HUES48 (cell line): ENCODE results near the gene PLK1.
"Not testable (repeated sequence)": the region's sequence is repeated elsewhere in the genome, so short reads cannot be mapped to it uniquely, and the experiment has no call there.

Experiments used
- H3K27ac ChIP-seq: one replicate; pipeline ENCODE4 v1.7.0; 2013; ENCODE audit warnings: low read depth, low read length, inconsistent platforms
- H3K27me3 ChIP-seq: 2 replicates; pipeline ENCODE4 v1.6.1; 2013; ENCODE audit warnings: mild to moderate bottlenecking, low read length; ENCODE audit not compliant: control insufficient read depth, insufficient read depth
- H3K36me3 ChIP-seq: 2 replicates; pipeline ENCODE4 v1.6.1; 2013; ENCODE audit warnings: low read length; ENCODE audit not compliant: control insufficient read depth, insufficient read depth
- H3K4me1 ChIP-seq: 2 replicates; pipeline ENCODE4 v1.6.1; 2013; ENCODE audit warnings: mild to moderate bottlenecking, low read length; ENCODE audit not compliant: control insufficient read depth, insufficient read depth
- H3K4me3 ChIP-seq: 2 replicates; pipeline ENCODE4 v1.5.1; 2013; ENCODE audit warnings: mild to moderate bottlenecking, low read depth, low read length
- H3K9ac ChIP-seq: 2 replicates; pipeline ENCODE4 v1.6.1; 2013; ENCODE audit warnings: mild to moderate bottlenecking, low read depth, low read length, moderate library complexity
- H3K9me3 ChIP-seq: 2 replicates; pipeline ENCODE4 v1.6.1; 2013; ENCODE audit warnings: low read length; ENCODE audit not compliant: control insufficient read depth, insufficient read depth

PLK1 gene

DNA sequence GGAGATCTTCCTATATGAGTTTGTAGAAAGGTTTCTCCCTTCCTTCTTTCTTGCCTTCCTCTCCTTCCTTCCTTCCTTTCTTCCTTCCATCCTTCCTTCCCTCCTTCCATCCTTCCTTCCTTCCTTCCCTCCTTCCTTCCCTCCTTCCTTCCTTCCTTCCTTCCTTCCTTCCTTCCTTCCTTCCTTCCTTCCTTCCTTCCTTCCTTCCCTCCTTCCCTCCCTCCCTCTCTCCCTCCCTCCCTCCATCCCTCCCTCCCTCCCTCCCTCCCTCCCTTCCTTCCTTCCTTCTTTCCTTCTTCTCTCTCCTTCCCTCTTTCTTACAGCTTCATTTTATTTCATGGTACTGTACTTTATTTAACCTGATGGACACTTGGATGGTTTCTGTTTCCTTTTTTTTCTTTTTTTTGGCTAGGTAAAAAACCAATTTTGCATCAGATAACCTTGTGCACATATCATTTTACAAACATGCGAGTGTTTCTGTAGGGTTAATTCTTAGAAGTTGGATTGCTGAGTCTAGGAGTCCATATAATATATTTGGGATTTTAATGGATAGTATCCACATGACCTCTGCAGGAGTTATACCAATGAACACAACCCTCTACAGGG, 58.8 kb downstream of the PLK1 start:
- not testable (repeated sequence) for H3K9ac ChIP-seq, H3K4me1 ChIP-seq, H3K9me3 ChIP-seq, H3K27me3 ChIP-seq, H3K4me3 ChIP-seq, H3K36me3 ChIP-seq, H3K27ac ChIP-seq

DNA sequence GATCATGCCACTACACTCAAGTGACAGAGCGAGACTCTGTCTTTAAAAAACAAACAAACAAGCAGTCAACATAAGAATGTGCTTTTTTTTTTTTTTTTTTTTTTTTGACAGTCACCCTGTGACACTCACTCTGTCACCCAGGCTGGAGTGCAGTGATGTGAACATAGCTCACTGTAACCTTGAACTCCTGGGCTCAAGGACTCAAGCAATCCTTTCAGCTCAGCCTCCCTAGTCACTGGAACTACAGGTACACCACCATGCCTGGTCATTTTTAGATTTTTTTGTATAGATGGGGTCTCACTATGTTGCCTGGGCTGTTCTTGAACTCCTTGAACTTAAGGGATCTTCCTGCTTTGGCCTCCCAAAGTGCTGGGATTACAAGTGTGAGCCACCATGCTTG, 60.8 kb downstream of the PLK1 start:
- Histone ChIP-seq H3K36me3 (no peaks in the 10 kb centered on the region), H3K27ac (no peak overlapping the region), H3K27me3 (no peaks in the 10 kb centered on the region), H3K4me3 (no peak overlapping the region), H3K4me1 (no peaks in the 10 kb centered on the region), H3K9ac (no peak overlapping the region), H3K9me3 (no peaks in the 10 kb centered on the region)
